ENCODE measurements around the gene PODNL1.

The PODNL1 gene

GRCh38 chr19:13887517-13887916 is 50.7 kb downstream of the PODNL1 start:
- TF ChIP-seq SPI1 (IDR thresholded peaks at IDR 0.05; ENCODE audit: low read depth, low read length) (no peak), POLR2A (IDR thresholded peaks at IDR 0.05; ENCODE audit: low read depth, low read length) (no peak)
- FAIRE-seq, result no peak
- no peak for DNase-seq (ENCODE audit: insufficient read length, low spot score)

GRCh38 chr19:13887018-13887436 is 51.2 kb downstream of the PODNL1 start:
- no peak for FAIRE-seq
- no peak for TF ChIP-seq PAX5 (IDR thresholded peaks at IDR 0.05; ENCODE audit: insufficient read depth, low read length, severe bottlenecking)
- no peak for TF ChIP-seq POLR2A (IDR thresholded peaks at IDR 0.05; ENCODE audit: low read depth, low read length)
- TF ChIP-seq TAF1 (IDR thresholded peaks at IDR 0.05; ENCODE audit: low read depth, low read length), result no peak
- TF ChIP-seq POLR2AphosphoS5 (IDR thresholded peaks at IDR 0.05; ENCODE audit: low read depth, low read length), result no peak
- TF ChIP-seq POU2F2 (IDR thresholded peaks at IDR 0.05; ENCODE audit: low read depth, low read length), result no peak
- no peak for TF ChIP-seq SPI1 (IDR thresholded peaks at IDR 0.05; ENCODE audit: low read depth, low read length)

GRCh38 chr19:13885826-13886365 is 52.3 kb downstream of the PODNL1 start:
- FAIRE-seq (no peak), DNase-seq (ENCODE audit: insufficient read length, low spot score) (no peak)
- TF ChIP-seq PAX5 (IDR thresholded peaks at IDR 0.05; ENCODE audit: insufficient read depth, low read length, severe bottlenecking), result no peak
- TF ChIP-seq POU2F2 (IDR thresholded peaks at IDR 0.05; ENCODE audit: low read depth, low read length), result no peak
- TF ChIP-seq POLR2AphosphoS5 (IDR thresholded peaks at IDR 0.05; ENCODE audit: low read depth, low read length), result no peak
- TF ChIP-seq POLR2A (IDR thresholded peaks at IDR 0.05; ENCODE audit: low read depth, low read length), result no peak
- TF ChIP-seq TAF1 (IDR thresholded peaks at IDR 0.05; ENCODE audit: low read depth, low read length), result no peak
- no peak for TF ChIP-seq SPI1 (IDR thresholded peaks at IDR 0.05; ENCODE audit: low read depth, low read length)

More at GRCh38 chr19:13887018-13887436, 51.2 kb downstream of the PODNL1 start:
- DNase-seq (ENCODE audit: insufficient read length, low spot score), result no peak

GRCh38 chr19:13884726-13885591 is 53.3 kb downstream of the PODNL1 start:
- FAIRE-seq (no peak), DNase-seq (ENCODE audit: insufficient read length, low spot score) (no peak)
- TF ChIP-seq POLR2AphosphoS5 (IDR thresholded peaks at IDR 0.05; ENCODE audit: low read depth, low read length) (no peak), POLR2A (IDR thresholded peaks at IDR 0.05; ENCODE audit: low read depth, low read length) (no peak), PAX5 (IDR thresholded peaks at IDR 0.05; ENCODE audit: insufficient read depth, low read length, severe bottlenecking) (no peak), SPI1 (IDR thresholded peaks at IDR 0.05; ENCODE audit: low read depth, low read length) (no peak), POU2F2 (IDR thresholded peaks at IDR 0.05; ENCODE audit: low read depth, low read length) (no peak), TAF1 (IDR thresholded peaks at IDR 0.05; ENCODE audit: low read depth, low read length) (no peak)

- FAIRE-seq (no peak), DNase-seq (ENCODE audit: insufficient read length, low spot score) (no peak)
- TF ChIP-seq PAX5 (IDR thresholded peaks at IDR 0.05; ENCODE audit: insufficient read depth, low read length, severe bottlenecking), result no peak
- TF ChIP-seq TAF1 (IDR thresholded peaks at IDR 0.05; ENCODE audit: low read depth, low read length), result no peak
- TF ChIP-seq POU2F2 (IDR thresholded peaks at IDR 0.05; ENCODE audit: low read depth, low read length), result no peak
- TF ChIP-seq POLR2A (IDR thresholded peaks at IDR 0.05; ENCODE audit: low read depth, low read length), result no peak
- TF ChIP-seq SPI1 (IDR thresholded peaks at IDR 0.05; ENCODE audit: low read depth, low read length), result no peak
- TF ChIP-seq POLR2AphosphoS5 (IDR thresholded peaks at IDR 0.05; ENCODE audit: low read depth, low read length), result no peak
Observed at GRCh38 chr19:13883516-13884064, 54.6 kb downstream of the PODNL1 start.

- DNase-seq (ENCODE audit: insufficient read length, low spot score), result no peak
- TF ChIP-seq POLR2A (IDR thresholded peaks at IDR 0.05; ENCODE audit: low read depth, low read length), result no peak
- no peak for TF ChIP-seq TAF1 (IDR thresholded peaks at IDR 0.05; ENCODE audit: low read depth, low read length)
- TF ChIP-seq POU2F2 (IDR thresholded peaks at IDR 0.05; ENCODE audit: low read depth, low read length), result no peak
- TF ChIP-seq SPI1 (IDR thresholded peaks at IDR 0.05; ENCODE audit: low read depth, low read length), result no peak
- no peak for TF ChIP-seq PAX5 (IDR thresholded peaks at IDR 0.05; ENCODE audit: insufficient read depth, low read length, severe bottlenecking)
- TF ChIP-seq POLR2AphosphoS5 (IDR thresholded peaks at IDR 0.05; ENCODE audit: low read depth, low read length), result no peak
- FAIRE-seq, result no peak
Observed at GRCh38 chr19:13882836-13883235, 55.4 kb downstream of the PODNL1 start.

- TF ChIP-seq SPI1 (IDR thresholded peaks at IDR 0.05; ENCODE audit: low read depth, low read length) (no peak), PAX5 (IDR thresholded peaks at IDR 0.05; ENCODE audit: insufficient read depth, low read length, severe bottlenecking) (no peak), TAF1 (IDR thresholded peaks at IDR 0.05; ENCODE audit: low read depth, low read length) (no peak), POLR2AphosphoS5 (IDR thresholded peaks at IDR 0.05; ENCODE audit: low read depth, low read length) (no peak)
- DNase-seq (ENCODE audit: insufficient read length, low spot score), result no peak
- FAIRE-seq, result peak; percentile 64
Observed at GRCh38 chr19:13882419-13882795, 55.8 kb downstream of the PODNL1 start.

- peak; percentile 80 for TF ChIP-seq SPI1 (IDR thresholded peaks at IDR 0.05; ENCODE audit: low read depth, low read length)
- TF ChIP-seq POLR2A (IDR thresholded peaks at IDR 0.05; ENCODE audit: low read depth, low read length), result no peak
- no peak for TF ChIP-seq POU2F2 (IDR thresholded peaks at IDR 0.05; ENCODE audit: low read depth, low read length)
- no peak for DNase-seq (ENCODE audit: insufficient read length, low spot score)
- FAIRE-seq, result peak; percentile 89
Observed at GRCh38 chr19:13881692-13882418, 56.4 kb downstream of the PODNL1 start.

GRCh38 chr19:13881251-13881691 is 56.9 kb downstream of the PODNL1 start:
- TF ChIP-seq SPI1 (IDR thresholded peaks at IDR 0.05; ENCODE audit: low read depth, low read length) (no peak), POLR2AphosphoS5 (IDR thresholded peaks at IDR 0.05; ENCODE audit: low read depth, low read length) (no peak), POU2F2 (IDR thresholded peaks at IDR 0.05; ENCODE audit: low read depth, low read length) (no peak), POLR2A (IDR thresholded peaks at IDR 0.05; ENCODE audit: low read depth, low read length) (no peak), PAX5 (IDR thresholded peaks at IDR 0.05; ENCODE audit: insufficient read depth, low read length, severe bottlenecking) (no peak), TAF1 (IDR thresholded peaks at IDR 0.05; ENCODE audit: low read depth, low read length) (no peak)
- FAIRE-seq (no peak), DNase-seq (ENCODE audit: insufficient read length, low spot score) (no peak)

All from GM12891 (cell line).